ENCODE data around the gene PELI1. TPM values are rescaled to one million over a fixed set of nuclear protein-coding genes. Genes with fewer than 3 reads are reported as not detected.

Gene PELI1
- total and polyA plus RNA-seq, 2 donors (not counting 3 experiments of a cell fraction or from before 2014, with no cell fraction given) = 14.2 to 30.9 TPM

GRCh38 chr2:64162516-64162915 lies 18.3 kb upstream of the PELI1 start:
- no peaks in the 10 kb centered on the region for H3K9me1 ChIP-seq (replicated peaks; ENCODE audit: control insufficient read depth, extremely low read depth, insufficient read depth, low read length)
- intact Hi-C loops (cut with micrococcal nuclease) = no loop called here
- no peak for DNase-seq (ENCODE audit: low read depth, low spot score)
- no peaks in the 10 kb centered on the region for H3K9me3 ChIP-seq (replicated peaks; ENCODE audit: control insufficient read depth, insufficient read depth, low read length)
- no peaks in the 10 kb centered on the region for H3K79me2 ChIP-seq (ENCODE audit: control insufficient read depth, insufficient read depth, low read length)
- TF ChIP-seq EZH2 (IDR thresholded peaks at IDR 0.05; ENCODE audit: borderline replicate concordance, low read depth, low read length, severe bottlenecking) (no peak), FOS (IDR thresholded peaks at IDR 0.05; ENCODE audit: borderline replicate concordance, insufficient read depth, low read length) (no peak), CTCF (IDR thresholded peaks at IDR 0.05; ENCODE audit: extremely low read depth in 1 of 2, insufficient read depth in 1 of 2, low read depth in 1 of 2, low read length in 2 of 2) (no peak), MAX (IDR thresholded peaks at IDR 0.05; ENCODE audit: insufficient read depth, insufficient read length) (no peak), POLR2A (IDR thresholded peaks at IDR 0.05; ENCODE audit: low read depth, low read length) (no peak), MYC (IDR thresholded peaks at IDR 0.05; ENCODE audit: low read depth, low read length) (no peak), JUN (IDR thresholded peaks at IDR 0.05; ENCODE audit: borderline replicate concordance, insufficient read depth, insufficient read length, low read depth) (no peak), POLR2AphosphoS5 (IDR thresholded peaks at IDR 0.05; ENCODE audit: insufficient read depth, low read depth, low read length) (no peak), GATA2 (IDR thresholded peaks at IDR 0.05; ENCODE audit: insufficient read depth, insufficient read length, low read depth, low read length) (no peak)
- H4K20me1 ChIP-seq (replicated peaks; ENCODE audit: control insufficient read depth, extremely low read depth, insufficient read depth, low read length) = no peaks in the 10 kb centered on the region
- no peak overlapping the region for H3K9ac ChIP-seq (replicated peaks; ENCODE audit: extremely low read depth, insufficient read depth, low read length)
- H3K4me3 ChIP-seq (replicated peaks in 1 of 3; ENCODE audit: insufficient read depth in 1 of 3, low read depth in 1 of 3, low read length in 3 of 3) = no peak overlapping the region
- no TSS peak for BruUV-seq (replicated peaks)
- no peak overlapping the region for H3K27ac ChIP-seq (ENCODE audit: insufficient read depth, low read depth, low read length)
- H3K27me3 ChIP-seq (ENCODE audit: control insufficient read depth in 2 of 2, insufficient read depth in 2 of 2, low read length in 2 of 2) = no peaks in the 10 kb centered on the region
- no peaks in the 10 kb centered on the region for H3K4me1 ChIP-seq (ENCODE audit: control insufficient read depth, extremely low read depth, insufficient read depth, low read length)
- dilution Hi-C loops (cut with MboI; ENCODE audit: extremely low pct_ligation_motif_present, low sequenced_read_pairs) = no loop called here
- POLR2A ChIA-PET = no interaction called here
- no peak overlapping the region for H3K4me2 ChIP-seq (ENCODE audit: insufficient read depth, low read length)
- no peaks in the 10 kb centered on the region for H3K36me3 ChIP-seq (ENCODE audit: control insufficient read depth in 2 of 2, extremely low read depth in 1 of 2, insufficient read depth in 2 of 2, low read length in 2 of 2)
- no peak for FAIRE-seq
- CTCF ChIA-PET = interaction anchor here (0.9 to 1.4 kb wide), 3 partner anchors 11 to 168 kb away, joined by 3 read pairs; no protein-coding TSS in a partner anchor
- H2AFZ ChIP-seq (ENCODE audit: low read depth, low read length) = no peak overlapping the region
